Stimulated activated CD8-positive, alpha-beta memory T cell treated with anti-CD3 and anti-CD28 coated beads, Interleukin-4, amount 100 ng/mL, for 24 hours (primary cell): Measurements from ENCODE around the gene DLK2.
A peak's percentile ranks its signal among the peaks of the same experiment; 100 is the strongest.

ENCODE experiments used
- DNase-seq: peaks from one replicate; pipeline ENCODE4 v3.0.0-alpha.2; 2020; ENCODE audit warnings: low read depth

The DLK2 gene

GRCh38 chr6:43453831-43454230 lies 1.5 kb downstream of the DLK2 start:
- no peak for DNase-seq

GRCh38 chr6:43452896-43453295 lies 2.5 kb downstream of the DLK2 start:
- DNase-seq: no peak

GRCh38 chr6:43451939-43452338 lies 3.4 kb downstream of the DLK2 start:
- DNase-seq: no peak

GRCh38 chr6:43451348-43451747 lies 4.0 kb downstream of the DLK2 start:
- DNase-seq: no peak

GRCh38 chr6:43450699-43451131 lies 4.6 kb downstream of the DLK2 start:
- no peak for DNase-seq

GRCh38 chr6:43448916-43449315 lies 6.4 kb downstream of the DLK2 start:
- DNase-seq: no peak

GRCh38 chr6:43447604-43448003 lies 7.7 kb downstream of the DLK2 start:
- no peak for DNase-seq

GRCh38 chr6:43445576-43445975 lies 9.8 kb downstream of the DLK2 start:
- no peak for DNase-seq

GRCh38 chr6:43444582-43444981 lies 10.8 kb downstream of the DLK2 start:
- DNase-seq: no peak

- DNase-seq: no peak
Measured at GRCh38 chr6:43444036-43444435, 11.3 kb downstream of the DLK2 start.

- no peak for DNase-seq
Measured at GRCh38 chr6:43442935-43443334, 12.4 kb downstream of the DLK2 start.

GRCh38 chr6:43437700-43438099 lies 17.6 kb downstream of the DLK2 start:
- no peak for DNase-seq

- DNase-seq: no peak
Measured at GRCh38 chr6:43436577-43437282, 18.6 kb downstream of the DLK2 start.

GRCh38 chr6:43435682-43436437 lies 19.5 kb downstream of the DLK2 start:
- DNase-seq: no peak

GRCh38 chr6:43434943-43435342 lies 20.4 kb downstream of the DLK2 start:
- DNase-seq: no peak

GRCh38 chr6:43434001-43434840 lies 21.1 kb downstream of the DLK2 start:
- DNase-seq: no peak

GRCh38 chr6:43433148-43433547 lies 22.2 kb downstream of the DLK2 start:
- DNase-seq: no peak

GRCh38 chr6:43432009-43432945 lies 23.1 kb downstream of the DLK2 start:
- DNase-seq: no peak

- no peak for DNase-seq
Measured at GRCh38 chr6:43428874-43429273, 26.5 kb downstream of the DLK2 start.

- no peak for DNase-seq
Measured at GRCh38 chr6:43428112-43428570, 27.2 kb downstream of the DLK2 start.

- peak; percentile 92 for DNase-seq
Measured at GRCh38 chr6:43427406-43428111, 27.8 kb downstream of the DLK2 start, which contains the start of gene ABCC10. Gene ABCC10 (plus strand): TSS chr6:43427541. CDS start chr6:43427979, 438 bp downstream.
